Vagina (tissue), 2 donors: ENCODE data around the gene PTPN5.

Source experiments
- CTCF ChIP-seq, 3 experiments: fragments of 450-650 bp in 2 of 3; fragments of 200-600 bp in 1 of 3; sonication (generic) in 1 of 3; IDR thresholded peaks; one replicate each; pipeline ENCODE4 v1.5.1; 2017 to 2019; ENCODE audit warnings: antibody characterized with exemption in 3 of 3, mild to moderate bottlenecking in 2 of 3, moderate library complexity in 2 of 3
- POLR2A ChIP-seq, 2 donors: fragments of 450-650 bp; IDR thresholded peaks; one replicate each; pipeline ENCODE4 v1.6.1; 2017; ENCODE audit warnings: antibody characterized with exemption in 2 of 2, mild to moderate bottlenecking in 2 of 2, moderate library complexity in 2 of 2
- POLR2AphosphoS5 ChIP-seq, 2 donors: sonication (generic); formaldehyde crosslinking; IDR thresholded peaks; one replicate each; pipeline ENCODE4 v1.9.0; 2017; ENCODE audit warnings: antibody characterized with exemption in 2 of 2, mild to moderate bottlenecking in 2 of 2, low read depth in 1 of 2; ENCODE audit not compliant: insufficient read depth in 1 of 2

- TF ChIP-seq CTCF (IDR thresholded peaks at IDR 0.05), result no peak
- no peak for TF ChIP-seq POLR2A (IDR thresholded peaks at IDR 0.05)
- TF ChIP-seq POLR2AphosphoS5 (IDR thresholded peaks at IDR 0.05; ENCODE audit: insufficient read depth in 1 of 2, low read depth in 1 of 2), result no peak
Measured at GRCh38 chr11:18701614-18702216, 89.9 kb downstream of the PTPN5 start.
